Measurements from ENCODE around the gene ERICH2.

The ERICH2 gene

GRCh38 chr2:170846314-170846713 lies 76.1 kb downstream of the ERICH2 start:
- no peak for DNase-seq

GRCh38 chr2:170847716-170848115 lies 77.5 kb downstream of the ERICH2 start:
- no peak for DNase-seq

Data from NCI-H1092 (cell line).